ENCODE results near the gene ATP13A2.
"Not testable (repeated sequence)": the region's sequence is repeated elsewhere in the genome, so short reads cannot be mapped to it uniquely, and the experiment has no call there.

Gene ATP13A2

GRCh38 chr1:16958475-16958874 lies 53.3 kb downstream of the ATP13A2 start:
- FAIRE-seq, result no peak

DNA sequence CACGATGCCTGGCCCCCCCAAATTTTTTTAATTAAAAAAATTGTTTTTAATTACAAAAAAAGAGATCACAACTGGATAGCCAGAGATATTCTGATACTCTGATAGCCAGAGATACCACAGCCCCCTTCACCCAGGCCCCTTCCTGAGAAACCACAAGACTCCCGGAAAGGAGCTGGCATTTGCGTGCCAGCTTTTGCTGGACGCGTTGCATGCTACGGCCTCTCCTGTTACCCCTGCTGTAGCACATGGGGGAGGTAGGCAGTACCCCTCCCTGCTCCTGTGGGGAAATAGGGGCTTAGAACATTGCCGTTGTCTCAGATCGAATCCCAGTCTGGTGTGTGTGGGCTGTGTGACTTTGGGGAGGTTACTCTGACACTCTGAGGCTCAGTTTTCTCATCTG lies 54.0 kb downstream of the ATP13A2 start:
- no peak for FAIRE-seq

GRCh38 chr1:16956775-16957174 lies 55.0 kb downstream of the ATP13A2 start:
- no peak for FAIRE-seq

DNA sequence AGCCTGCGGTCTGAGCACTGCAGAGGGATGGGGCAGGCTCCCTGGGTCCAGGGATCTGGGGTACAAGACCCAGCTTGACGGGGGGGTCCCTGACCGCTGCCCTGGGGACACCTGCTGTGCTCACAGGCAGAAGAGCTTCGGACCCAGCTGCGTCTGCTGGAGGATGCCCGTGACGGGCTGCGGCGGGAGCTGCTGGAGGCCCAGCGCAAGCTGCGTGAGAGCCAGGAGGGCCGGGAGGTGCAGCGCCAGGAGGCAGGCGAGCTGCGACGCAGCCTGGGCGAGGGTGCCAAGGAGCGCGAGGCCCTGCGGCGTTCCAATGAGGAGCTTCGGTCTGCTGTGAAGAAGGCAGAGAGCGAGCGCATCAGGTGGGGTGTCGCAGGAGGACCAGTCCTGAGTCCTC lies 56.5 kb downstream of the ATP13A2 start:
- FAIRE-seq, result no peak

DNA sequence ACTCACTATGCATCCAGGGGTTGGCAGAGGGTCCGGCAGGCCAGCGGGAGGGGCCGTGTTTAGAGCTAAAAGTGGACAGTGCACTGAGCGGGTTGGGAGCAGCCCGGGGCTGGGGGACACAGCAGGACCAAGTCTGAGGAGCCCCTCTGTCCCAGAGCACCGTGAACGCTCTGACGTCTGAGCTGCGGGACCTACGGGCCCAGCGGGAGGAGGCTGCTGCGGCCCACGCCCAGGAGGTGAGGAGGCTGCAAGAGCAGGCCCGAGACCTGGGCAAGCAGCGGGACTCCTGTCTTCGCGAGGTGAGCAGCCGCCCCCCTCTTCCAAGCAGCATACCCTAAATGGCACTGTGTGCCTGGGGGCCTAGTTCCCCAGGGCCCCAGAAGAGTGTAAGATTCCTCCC lies 57.1 kb downstream of the ATP13A2 start:
- FAIRE-seq, result no peak

GRCh38 chr1:16952376-16952775 lies 59.4 kb downstream of the ATP13A2 start:
- FAIRE-seq, result not testable (repeated sequence)

- not testable (repeated sequence) for FAIRE-seq
These were observed 62.7 kb downstream of the ATP13A2 start for GRCh38 chr1:16949026-16949425.

DNA sequence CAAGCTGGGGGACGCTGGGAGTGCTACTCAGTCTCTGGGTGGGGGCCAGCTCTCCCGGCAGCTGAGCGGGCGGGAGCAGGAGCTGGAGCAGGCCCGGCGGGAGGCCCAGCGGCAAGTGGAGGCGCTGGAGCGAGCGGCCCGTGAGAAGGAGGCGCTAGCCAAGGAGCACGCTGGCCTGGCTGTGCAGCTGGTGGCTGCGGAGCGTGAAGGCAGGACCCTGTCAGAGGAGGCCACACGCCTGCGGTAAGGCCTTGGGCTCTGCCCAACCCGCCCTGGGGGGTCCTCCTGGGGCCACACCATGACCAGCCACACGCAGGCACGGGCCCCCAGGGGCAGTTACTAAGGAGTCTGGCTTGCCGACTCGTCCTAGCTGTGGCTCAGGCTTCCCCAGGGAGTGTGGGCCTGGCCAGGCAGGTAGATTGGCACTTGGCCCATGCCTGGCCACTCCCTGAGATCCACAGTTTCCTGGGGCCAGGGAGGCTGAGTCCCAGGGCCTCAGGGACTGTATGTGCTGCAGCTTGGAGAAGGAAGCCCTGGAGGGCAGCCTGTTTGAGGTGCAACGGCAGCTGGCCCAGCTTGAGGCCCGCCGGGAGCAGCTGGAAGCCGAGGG lies 63.3 kb downstream of the ATP13A2 start:
- FAIRE-seq, result not testable (repeated sequence)

DNA sequence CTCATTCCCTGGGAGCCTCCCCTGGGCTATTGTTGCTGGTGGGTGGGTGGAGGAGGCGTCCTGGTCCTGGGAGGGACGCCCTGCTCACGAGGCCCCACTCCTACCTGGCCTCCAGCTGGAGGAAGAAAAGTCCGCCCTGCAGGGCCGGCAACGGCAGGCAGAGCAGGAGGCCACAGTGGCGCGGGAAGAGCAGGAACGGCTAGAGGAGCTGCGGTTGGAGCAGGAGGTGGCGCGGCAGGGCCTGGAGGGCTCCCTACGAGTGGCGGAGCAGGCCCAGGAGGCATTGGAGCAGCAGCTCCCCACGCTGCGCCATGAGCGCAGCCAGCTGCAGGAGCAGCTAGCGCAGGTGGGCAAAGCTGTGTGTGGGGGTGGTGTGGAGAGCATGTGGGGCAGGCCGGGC lies 65.1 kb downstream of the ATP13A2 start:
- no peak for FAIRE-seq

DNA sequence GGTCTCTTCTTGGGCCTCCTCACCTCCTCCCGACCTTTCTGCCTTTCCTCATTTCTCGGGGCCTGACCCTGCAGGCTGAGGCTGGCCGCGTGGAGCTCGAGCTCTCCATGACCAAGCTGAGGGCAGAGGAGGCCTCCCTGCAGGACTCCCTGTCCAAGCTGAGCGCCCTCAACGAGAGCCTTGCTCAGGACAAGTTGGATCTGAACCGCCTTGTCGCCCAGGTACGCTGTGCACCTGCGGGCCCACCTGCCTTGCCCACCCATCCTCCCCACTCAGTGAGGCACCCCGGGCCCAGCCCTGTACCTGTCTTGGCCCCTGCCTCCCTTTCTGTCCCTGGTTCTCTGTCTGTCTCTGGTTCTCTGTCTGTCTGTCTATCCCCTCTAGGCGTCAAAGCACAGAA lies 65.5 kb downstream of the ATP13A2 start:
- FAIRE-seq, result not testable (repeated sequence)

- FAIRE-seq, result not testable (repeated sequence)
These were observed 66.2 kb downstream of the ATP13A2 start for GRCh38 chr1:16945512-16945911.

- FAIRE-seq, result no peak
These were observed 67.7 kb downstream of the ATP13A2 start for GRCh38 chr1:16944038-16944437.

- FAIRE-seq, result not testable (repeated sequence)
These were observed 72.1 kb downstream of the ATP13A2 start for GRCh38 chr1:16939386-16940180.

GRCh38 chr1:16938351-16939321 lies 73.1 kb downstream of the ATP13A2 start:
- no peak for FAIRE-seq

DNA sequence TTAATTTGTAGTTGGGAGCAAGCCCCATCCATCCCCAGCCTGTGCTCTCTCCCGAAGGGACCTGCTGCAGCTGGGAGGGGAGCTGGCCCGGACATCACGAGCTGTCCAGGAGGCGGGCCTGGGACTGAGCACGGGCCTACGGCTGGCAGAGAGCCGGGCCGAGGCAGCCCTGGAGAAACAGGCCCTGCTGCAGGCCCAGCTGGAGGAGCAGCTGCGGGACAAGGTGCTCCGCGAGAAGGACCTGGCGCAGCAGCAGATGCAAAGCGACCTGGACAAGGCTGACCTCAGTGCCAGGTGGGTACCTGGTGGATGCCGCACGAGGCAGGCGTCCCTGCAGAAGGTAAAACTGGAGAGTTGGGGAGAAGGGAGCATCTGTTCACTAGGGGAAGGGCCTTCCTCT lies 75.1 kb downstream of the ATP13A2 start:
- not testable (repeated sequence) for FAIRE-seq

Measured in endometrium (tissue), 2 donors.